Ovary (tissue), 3 donors: Measurements from ENCODE around the gene SUV39H2.
"Not testable (repeated sequence)": the region's sequence is repeated elsewhere in the genome, so short reads cannot be mapped to it uniquely, and the experiment has no call there.

Experiments used
- CTCF ChIP-seq, 3 donors: fragments of 450-650 bp in 2 of 3; fragments of 200-600 bp in 1 of 3; IDR thresholded peaks; one replicate each; pipeline versions ENCODE4 v1.5.1 to v1.8.0; 2016 to 2022; ENCODE audit warnings: antibody characterized with exemption in 3 of 3, mild to moderate bottlenecking in 1 of 3
- POLR2A ChIP-seq: fragments of 450-650 bp; IDR thresholded peaks from one replicate; pipeline ENCODE4 v1.6.1; 2017; ENCODE audit warnings: antibody characterized with exemption, mild to moderate bottlenecking, moderate library complexity
- donor health status: DM: no; HTN: no; CAD: no.

- TF ChIP-seq CTCF (IDR thresholded peaks at IDR 0.05); POLR2A: not testable (repeated sequence)
Measured at GRCh38 chr10:14907591-14907990, 28.9 kb downstream of the SUV39H2 start.
